HEK293T (cell line): Measurements from ENCODE around the gene PERCC1.

Source experiments
- CTCF ChIA-PET: fragments of 350-600 bp; formaldehyde crosslinking; extraction: SDS; loops from one replicate; lab custom pipeline; 2021; ENCODE audit warnings: antibody characterized with exemption, inconsistent platforms; lab: Yijun Ruan, JAX
- POLR2A ChIA-PET: fragments of 350-600 bp; formaldehyde crosslinking; extraction: SDS; loops from one replicate; lab custom pipeline; 2020; ENCODE audit warnings: antibody characterized with exemption, inconsistent platforms; lab: Yijun Ruan, JAX
- DNase-seq: peaks from one replicate; pipeline ENCODE4 v3.0.0; 2012; ENCODE audit warnings: mixed read lengths; ENCODE audit errors: extremely low spot score
- ARNT ChIP-seq: fragments of 450-650 bp; IDR thresholded peaks from 2 replicates; pipeline ENCODE4 v1.6.1; 2017; ENCODE audit warnings: mild to moderate bottlenecking
- BHLHE40 ChIP-seq: fragments of 450-650 bp; IDR thresholded peaks from 2 replicates; pipeline ENCODE4 v1.6.1; 2016; ENCODE audit warnings: mild to moderate bottlenecking, moderate library complexity, borderline replicate concordance
- CTBP1 ChIP-seq: fragments of 450-650 bp; IDR thresholded peaks from 2 replicates; pipeline ENCODE4 v1.6.1; 2016; ENCODE audit warnings: borderline replicate concordance
- ELF4 ChIP-seq: fragments of 450-650 bp; IDR thresholded peaks from 2 replicates; pipeline ENCODE4 v1.6.1; 2017; ENCODE audit warnings: antibody characterized with exemption
- FOXA1 ChIP-seq: fragments of 450-650 bp; IDR thresholded peaks from 2 replicates; pipeline ENCODE4 v1.6.1; 2016; ENCODE audit warnings: mild to moderate bottlenecking
- FOXK2 ChIP-seq: fragments of 450-650 bp; IDR thresholded peaks from 2 replicates; pipeline ENCODE4 v1.6.1; 2016; ENCODE audit warnings: mild to moderate bottlenecking
- FOXM1 ChIP-seq: fragments of 450-650 bp; IDR thresholded peaks from 2 replicates; pipeline ENCODE4 v1.6.1; 2017; ENCODE audit warnings: mild to moderate bottlenecking, borderline replicate concordance
- HDGF ChIP-seq: fragments of 450-650 bp; IDR thresholded peaks from 2 replicates; pipeline ENCODE4 v1.6.1; 2017; ENCODE audit warnings: antibody characterized with exemption, borderline replicate concordance
- L3MBTL2 ChIP-seq: fragments of 450-650 bp; conservative IDR thresholded peaks from 2 replicates; pipeline ENCODE4 v1.6.1; 2016; ENCODE audit warnings: mild to moderate bottlenecking
- LEF1 ChIP-seq: fragments of 450-650 bp; IDR thresholded peaks from 2 replicates; pipeline ENCODE4 v1.6.1; 2017; ENCODE audit warnings: mild to moderate bottlenecking, borderline replicate concordance
- NFRKB ChIP-seq: fragments of 450-650 bp; IDR thresholded peaks from 2 replicates; pipeline ENCODE4 v1.6.1; 2016; ENCODE audit warnings: mild to moderate bottlenecking, moderate library complexity
- SP1 ChIP-seq: fragments of 450-650 bp; IDR thresholded peaks from 2 replicates; pipeline ENCODE4 v1.6.1; 2017
- SUZ12 ChIP-seq: fragments of 450-650 bp; IDR thresholded peaks from 2 replicates; pipeline ENCODE4 v1.6.1; 2016; ENCODE audit warnings: mild to moderate bottlenecking
- TARDBP ChIP-seq: fragments of 450-650 bp; IDR thresholded peaks from 2 replicates; pipeline ENCODE4 v1.6.1; 2016
- ZNF384 ChIP-seq: fragments of 450-650 bp; IDR thresholded peaks from 2 replicates; pipeline ENCODE4 v1.6.1; 2016
- TF ChIP-seq, protein P1 (sequence below): fragments of 450-650 bp; IDR thresholded peaks from 2 replicates; pipeline ENCODE4 v1.6.1; 2016

PERCC1 gene

DNA sequence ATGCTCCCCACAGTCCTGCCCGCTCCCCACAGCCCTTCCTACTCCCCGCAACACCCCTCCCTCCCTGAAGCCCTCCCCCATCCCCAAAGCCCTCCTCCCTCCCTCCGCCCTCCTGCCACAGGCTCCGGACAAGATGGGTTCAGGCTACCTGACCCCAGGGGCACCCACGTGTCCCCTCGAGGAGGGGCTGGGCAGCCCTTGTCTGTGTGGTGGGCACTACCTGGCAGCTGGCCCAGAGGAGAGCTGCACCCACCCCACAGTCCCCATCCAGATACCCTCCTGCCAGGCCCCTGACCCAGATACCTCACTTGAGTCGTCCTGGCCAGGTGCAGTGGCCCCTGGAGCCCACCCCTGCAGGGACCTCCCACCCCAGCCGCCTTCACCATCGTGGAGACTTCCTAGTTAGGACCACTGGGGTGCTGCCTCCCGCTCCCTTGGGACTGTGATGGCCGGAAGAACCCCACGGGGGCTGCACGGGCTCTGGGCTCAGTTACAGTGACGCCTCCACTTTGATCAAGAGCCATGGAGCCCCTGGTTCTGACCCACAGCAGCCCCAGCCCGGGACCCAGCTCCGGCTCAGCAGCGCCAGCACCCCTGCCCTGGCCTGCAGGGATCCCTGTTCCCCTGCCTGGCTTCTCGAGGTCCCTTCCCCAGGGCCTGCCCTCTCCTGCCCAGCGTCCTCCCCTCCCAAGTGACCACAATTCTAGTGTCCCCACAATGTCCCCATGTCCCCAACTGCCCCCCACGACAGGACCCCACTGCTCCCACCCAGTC, 806 bp downstream of the PERCC1 start:
- DNase-seq: no peak
- CTCF ChIA-PET: no interaction called here
- POLR2A ChIA-PET: interaction anchor here (2.9 kb wide), 1 partner anchor 11 kb away, joined by 18 read pairs; the partner anchor contains the start of gene UQCC4
- TF ChIP-seq FOXK2: no peak
- no peak for TF ChIP-seq L3MBTL2
- TF ChIP-seq BHLHE40: no peak
- TF ChIP-seq, protein P1, sequence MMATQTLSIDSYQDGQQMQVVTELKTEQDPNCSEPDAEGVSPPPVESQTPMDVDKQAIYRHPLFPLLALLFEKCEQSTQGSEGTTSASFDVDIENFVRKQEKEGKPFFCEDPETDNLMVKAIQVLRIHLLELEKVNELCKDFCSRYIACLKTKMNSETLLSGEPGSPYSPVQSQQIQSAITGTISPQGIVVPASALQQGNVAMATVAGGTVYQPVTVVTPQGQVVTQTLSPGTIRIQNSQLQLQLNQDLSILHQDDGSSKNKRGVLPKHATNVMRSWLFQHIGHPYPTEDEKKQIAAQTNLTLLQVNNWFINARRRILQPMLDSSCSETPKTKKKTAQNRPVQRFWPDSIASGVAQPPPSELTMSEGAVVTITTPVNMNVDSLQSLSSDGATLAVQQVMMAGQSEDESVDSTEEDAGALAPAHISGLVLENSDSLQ: no peak
- no peak for TF ChIP-seq FOXA1
- TF ChIP-seq ELF4: no peak
- no peak for TF ChIP-seq FOXM1
- TF ChIP-seq SUZ12: no peak
- TF ChIP-seq TARDBP: no peak
- no peak for TF ChIP-seq HDGF

DNA sequence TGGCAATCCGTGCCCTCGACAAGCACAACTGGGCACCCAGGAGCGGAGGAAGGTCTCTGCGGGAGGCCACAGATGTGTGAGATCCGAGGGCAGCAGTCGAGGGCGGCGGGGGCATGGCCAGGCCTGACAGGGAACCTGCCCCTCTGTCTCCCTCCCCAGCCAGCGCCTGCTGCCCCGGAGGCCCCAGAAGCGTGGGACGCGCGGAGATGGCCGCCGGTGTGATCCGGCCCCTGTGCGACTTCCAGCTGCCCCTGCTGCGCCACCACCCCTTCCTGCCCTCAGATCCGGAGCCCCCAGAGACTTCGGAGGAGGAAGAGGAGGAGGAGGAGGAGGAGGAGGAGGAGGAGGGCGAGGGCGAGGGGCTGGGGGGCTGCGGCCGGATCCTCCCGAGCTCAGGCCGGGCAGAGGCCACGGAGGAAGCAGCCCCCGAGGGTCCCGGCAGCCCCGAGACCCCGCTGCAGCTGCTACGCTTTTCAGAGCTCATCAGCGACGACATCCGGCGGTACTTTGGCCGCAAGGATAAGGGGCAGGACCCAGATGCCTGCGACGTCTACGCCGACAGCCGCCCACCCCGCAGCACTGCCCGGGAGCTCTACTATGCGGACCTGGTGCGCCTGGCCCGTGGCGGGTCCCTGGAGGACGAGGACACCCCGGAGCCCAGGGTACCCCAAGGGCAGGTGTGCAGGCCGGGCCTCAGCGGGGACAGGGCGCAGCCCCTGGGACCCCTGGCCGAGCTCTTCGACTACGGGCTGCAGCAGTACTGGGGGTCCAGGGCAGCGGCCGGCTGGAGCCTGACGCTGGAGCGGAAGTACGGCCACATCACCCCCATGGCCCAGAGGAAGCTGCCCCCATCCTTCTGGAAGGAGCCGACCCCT, 1.7 kb downstream of the PERCC1 start:
- TF ChIP-seq LEF1 (no peak), NFRKB (no peak), ZNF384 (no peak), FOXA1 (no peak), BHLHE40 (no peak), ARNT (no peak), ELF4 (no peak), CTBP1 (no peak), FOXK2 (no peak), HDGF (no peak), TARDBP (no peak)
- TF ChIP-seq, protein P1: no peak
- no peak for DNase-seq
- CTCF ChIA-PET: no interaction called here
- POLR2A ChIA-PET: interaction anchor here (1.0 kb wide), 1 partner anchor 12 kb away, joined by 8 read pairs; the partner anchor contains the start of gene UQCC4

DNA sequence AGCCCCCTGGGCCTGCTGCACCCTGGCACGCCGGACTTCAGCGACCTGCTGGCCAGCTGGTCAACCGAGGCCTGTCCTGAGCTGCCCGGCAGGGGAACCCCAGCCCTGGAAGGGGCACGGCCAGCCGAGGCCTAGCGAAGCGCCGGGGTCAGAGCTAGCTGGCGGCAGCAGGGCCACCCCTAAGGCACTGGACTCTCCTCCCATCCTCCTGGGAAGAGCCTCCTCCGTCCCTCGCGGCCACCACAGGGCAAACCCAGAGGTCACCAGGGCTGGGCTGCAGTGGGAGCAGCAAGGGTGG, 2.3 kb downstream of the PERCC1 start:
- ChIA-PET CTCF (no interaction called here), POLR2A (interaction anchor here (1.0 kb wide), 1 partner anchor 12 kb away, joined by 8 read pairs; the partner anchor contains the start of gene UQCC4)
- TF ChIP-seq HDGF (no peak), LEF1 (no peak), ELF4 (no peak), TARDBP (no peak), FOXK2 (no peak), CTBP1 (no peak), L3MBTL2 (no peak), ARNT (no peak), BHLHE40 (no peak), FOXA1 (no peak)
- TF ChIP-seq, protein P1: no peak
- no peak for DNase-seq

DNA sequence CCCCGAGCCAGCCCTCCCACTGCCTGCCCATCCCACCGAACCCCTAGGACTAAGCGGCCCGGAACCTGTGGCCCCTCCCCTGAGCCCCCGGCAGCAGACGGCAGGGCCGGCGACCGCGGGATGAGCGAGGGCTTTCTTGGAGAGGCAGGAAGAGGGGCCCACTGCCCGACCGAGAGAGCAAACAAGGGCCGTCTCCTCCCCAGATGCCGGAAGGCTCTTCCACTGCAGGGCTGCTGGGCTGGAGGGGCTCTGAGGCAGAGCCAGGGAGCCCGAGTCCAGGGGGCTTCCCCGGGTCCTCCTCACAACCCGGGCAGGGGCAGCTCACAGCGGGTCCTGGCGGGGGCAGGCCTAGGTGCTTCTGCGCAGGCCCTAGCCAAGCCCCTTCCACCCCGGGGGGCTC, 2.9 kb downstream of the PERCC1 start:
- POLR2A ChIA-PET: no interaction called here
- CTCF ChIA-PET: no interaction called here
- no peak for DNase-seq
- TF ChIP-seq BHLHE40: no peak
- no peak for TF ChIP-seq FOXK2
- no peak for TF ChIP-seq SP1
- TF ChIP-seq ELF4: no peak
- no peak for TF ChIP-seq CTBP1
- no peak for TF ChIP-seq FOXA1
- TF ChIP-seq LEF1: no peak
- no peak for TF ChIP-seq ZNF384
- no peak for TF ChIP-seq FOXM1
- TF ChIP-seq, protein P1: no peak
- TF ChIP-seq SUZ12: no peak
- no peak for TF ChIP-seq L3MBTL2
- no peak for TF ChIP-seq ARNT
- TF ChIP-seq TARDBP: no peak
